ENCODE results near the gene PRMT7.

The PRMT7 gene

GRCh38 chr16:68396481-68396880 lies 85.7 kb downstream of the PRMT7 start:
- peak; percentile 55 for DNase-seq (ENCODE audit: low spot score)

- DNase-seq (ENCODE audit: low spot score), result no peak
Observed at GRCh38 chr16:68397710-68398201, 86.9 kb downstream of the PRMT7 start.

DNA sequence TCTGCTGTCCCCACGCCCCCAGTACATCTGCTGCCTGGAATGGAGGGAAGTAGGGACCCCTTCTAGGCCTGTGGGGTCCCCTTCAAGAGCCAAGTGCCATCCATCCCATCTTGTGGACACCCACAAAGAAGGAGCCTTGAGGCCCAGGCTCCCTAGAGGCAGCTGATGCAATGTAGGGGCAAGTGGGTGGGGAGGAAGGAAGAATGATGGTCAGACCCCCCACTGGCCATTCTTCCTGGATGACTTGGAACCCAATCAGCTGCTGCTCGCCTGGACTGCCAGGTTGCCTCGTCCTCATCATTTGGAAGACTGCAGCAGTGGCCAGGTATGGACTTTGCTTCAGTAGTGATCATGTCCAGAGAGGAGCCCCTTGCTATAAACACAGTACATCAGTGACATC lies 88.6 kb downstream of the PRMT7 start:
- DNase-seq (ENCODE audit: low spot score), result no peak

DNA sequence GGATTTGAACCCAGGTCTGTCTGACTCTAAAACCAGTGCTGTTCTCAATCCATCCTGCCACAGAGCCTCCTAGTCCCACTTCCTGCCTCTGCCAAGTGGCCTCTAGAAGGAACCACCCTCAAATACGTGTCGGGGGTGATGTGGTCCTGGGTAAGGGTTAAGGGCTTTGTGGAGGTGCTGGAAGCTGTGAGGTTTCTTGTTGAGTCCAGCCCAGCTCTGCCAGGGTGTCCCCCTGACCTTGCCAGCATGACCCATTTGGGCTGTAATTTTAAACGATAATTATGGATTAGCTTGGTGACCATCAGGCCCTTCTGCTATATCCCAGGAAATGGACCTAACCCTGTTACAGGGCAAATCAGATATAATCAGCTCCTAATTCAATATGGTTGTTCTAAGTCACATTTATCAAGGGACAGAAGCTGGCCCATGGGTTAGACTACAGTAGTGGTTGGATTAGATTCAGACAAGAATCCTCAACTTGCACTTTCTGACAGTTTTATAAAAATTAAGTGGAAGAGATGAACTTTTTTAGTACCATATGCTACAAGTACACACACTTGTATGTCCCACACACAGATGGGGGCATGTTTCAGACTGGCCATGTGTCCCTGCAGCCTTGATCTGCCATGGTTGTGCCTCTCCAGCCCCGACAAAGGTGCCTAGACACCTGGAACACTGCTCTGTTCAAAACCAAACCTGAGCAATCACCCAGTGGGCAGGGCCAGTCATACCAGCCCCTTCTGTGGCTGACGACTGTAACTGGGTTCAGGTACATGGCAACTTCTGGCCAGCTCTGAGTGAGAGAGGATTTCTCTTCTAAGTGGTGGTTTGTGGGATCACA lies 89.5 kb downstream of the PRMT7 start:
- no peak for DNase-seq (ENCODE audit: low spot score)

DNA sequence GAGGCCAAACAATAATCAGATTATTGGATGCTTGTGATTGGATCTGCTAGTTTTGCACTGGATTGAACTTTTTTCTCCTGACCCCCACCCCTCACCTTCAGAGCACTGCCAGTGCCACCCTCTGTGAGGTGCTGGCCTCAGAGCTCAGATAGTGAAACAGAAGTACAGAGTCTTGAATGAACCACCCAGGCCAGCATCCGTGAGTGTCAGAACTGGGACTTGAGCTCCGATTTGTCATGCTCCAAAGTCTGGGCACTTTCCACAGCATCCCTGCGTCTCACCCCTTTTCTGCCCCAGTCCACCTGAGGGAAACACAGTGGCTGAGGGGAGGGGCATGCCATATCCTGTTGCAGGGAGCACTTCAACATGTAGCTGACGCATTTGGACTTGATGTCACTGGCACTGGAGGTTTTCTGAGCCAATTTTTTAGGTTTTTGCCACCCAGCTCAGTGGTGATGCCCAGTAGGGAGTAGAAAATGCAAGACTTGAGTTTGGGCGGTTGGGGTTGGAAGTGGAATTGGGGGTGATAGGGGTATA lies 90.2 kb downstream of the PRMT7 start:
- no peak for DNase-seq (ENCODE audit: low spot score)

DNA sequence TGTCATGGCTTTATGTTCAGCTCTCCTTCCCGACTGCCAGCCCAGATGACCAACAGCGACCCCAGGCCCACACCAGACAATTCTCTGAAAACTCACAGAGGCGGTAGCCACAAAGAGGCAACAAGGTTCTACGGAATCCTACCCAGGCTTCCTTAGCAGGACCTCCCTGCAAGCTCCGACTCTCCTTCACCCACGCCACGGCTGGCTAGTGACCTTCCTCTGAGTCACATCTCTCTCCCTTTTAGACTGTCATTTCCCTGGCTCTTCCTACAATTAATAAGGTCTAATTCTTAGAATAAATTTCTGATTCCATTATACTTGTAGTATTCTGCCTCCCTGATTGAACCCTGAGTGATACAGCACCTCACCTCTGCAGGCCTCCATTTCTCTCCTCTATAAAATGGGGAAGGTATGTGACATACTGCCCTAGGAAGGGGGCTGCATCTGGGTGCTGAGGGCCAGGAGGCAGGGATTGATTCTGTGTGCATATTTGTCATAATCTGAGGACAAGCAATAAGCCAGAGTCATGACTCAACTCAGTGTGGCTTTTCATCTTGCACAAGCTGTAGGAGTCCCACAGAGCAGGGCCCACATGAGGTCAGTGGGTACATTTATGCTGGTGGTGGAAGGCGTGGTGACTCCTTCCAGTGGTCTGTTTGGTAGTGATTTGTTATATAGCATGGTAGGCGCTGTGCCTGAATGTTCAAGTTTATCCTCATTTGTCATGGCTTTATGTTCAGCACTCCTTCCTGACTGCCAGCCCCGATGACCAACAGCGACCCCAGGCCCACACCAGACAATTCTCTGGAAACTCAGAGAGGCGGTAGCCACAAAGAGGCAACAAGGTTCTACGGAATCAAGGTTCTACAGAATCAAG lies 91.3 kb downstream of the PRMT7 start:
- DNase-seq (ENCODE audit: low spot score), result no peak

GRCh38 chr16:68402748-68403040 lies 91.9 kb downstream of the PRMT7 start:
- DNase-seq (ENCODE audit: low spot score), result no peak

DNA sequence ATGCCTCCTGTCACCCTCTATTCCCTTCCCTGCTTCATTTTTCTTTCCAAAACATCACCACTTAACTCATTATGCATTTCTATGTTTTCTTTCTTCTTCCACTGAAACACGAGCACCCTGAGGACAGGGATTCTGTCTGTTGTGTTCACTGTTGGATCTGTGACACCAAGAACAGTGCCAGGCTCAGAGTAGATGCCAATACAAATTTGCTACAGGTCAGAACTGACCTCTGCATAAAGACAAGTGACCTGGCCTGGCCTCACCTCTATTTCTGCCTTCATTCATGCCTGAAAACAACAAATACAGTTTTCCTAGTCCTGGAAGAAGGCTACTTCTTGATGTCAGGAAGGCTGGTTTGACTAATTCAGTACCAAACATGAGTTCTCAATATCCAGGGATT lies 92.4 kb downstream of the PRMT7 start:
- DNase-seq (ENCODE audit: low spot score), result no peak

- no peak for DNase-seq (ENCODE audit: low spot score)
Observed at GRCh38 chr16:68403704-68404103, 92.9 kb downstream of the PRMT7 start.

- no peak for DNase-seq (ENCODE audit: low spot score)
Observed at GRCh38 chr16:68404736-68405345, 94.0 kb downstream of the PRMT7 start.

DNA sequence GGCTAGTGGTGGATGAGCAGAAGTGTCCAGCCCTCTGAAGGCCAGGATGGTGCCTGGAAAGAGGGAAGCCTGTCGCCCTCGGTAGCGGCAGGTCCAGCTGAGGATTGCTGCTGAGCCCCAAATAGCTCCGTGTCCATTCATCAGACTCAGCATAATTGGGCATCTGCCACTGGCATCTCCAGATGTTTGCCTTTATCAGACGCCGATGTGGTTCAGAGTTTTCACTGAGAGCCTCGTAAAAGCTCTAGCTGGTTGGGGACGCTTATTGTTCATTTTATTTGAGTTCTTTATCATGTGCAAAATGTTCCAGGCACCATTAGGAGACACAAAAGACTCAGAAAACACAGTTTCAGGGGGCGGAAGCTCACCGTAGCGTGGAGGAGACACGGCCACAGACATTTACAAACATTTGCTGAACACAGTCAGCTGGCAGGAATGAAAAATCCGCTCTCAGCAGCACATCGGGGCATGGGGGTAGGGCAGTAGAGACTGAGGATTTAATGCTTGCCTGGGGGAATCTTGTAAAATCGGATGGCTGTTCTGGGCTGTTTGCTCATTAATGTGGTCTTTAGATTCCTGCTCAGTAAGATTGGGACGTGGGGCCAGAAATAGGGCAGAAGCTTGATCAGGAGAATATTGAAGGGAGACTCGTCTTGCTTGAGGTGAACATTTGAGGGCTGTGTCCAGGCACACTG lies 95.8 kb downstream of the PRMT7 start:
- DNase-seq (ENCODE audit: low spot score), result no peak
